Measurements from ENCODE around the gene SNX27.
"Not testable (repeated sequence)": the region's sequence is repeated elsewhere in the genome, so short reads cannot be mapped to it uniquely, and the experiment has no call there.

SNX27 gene

DNA sequence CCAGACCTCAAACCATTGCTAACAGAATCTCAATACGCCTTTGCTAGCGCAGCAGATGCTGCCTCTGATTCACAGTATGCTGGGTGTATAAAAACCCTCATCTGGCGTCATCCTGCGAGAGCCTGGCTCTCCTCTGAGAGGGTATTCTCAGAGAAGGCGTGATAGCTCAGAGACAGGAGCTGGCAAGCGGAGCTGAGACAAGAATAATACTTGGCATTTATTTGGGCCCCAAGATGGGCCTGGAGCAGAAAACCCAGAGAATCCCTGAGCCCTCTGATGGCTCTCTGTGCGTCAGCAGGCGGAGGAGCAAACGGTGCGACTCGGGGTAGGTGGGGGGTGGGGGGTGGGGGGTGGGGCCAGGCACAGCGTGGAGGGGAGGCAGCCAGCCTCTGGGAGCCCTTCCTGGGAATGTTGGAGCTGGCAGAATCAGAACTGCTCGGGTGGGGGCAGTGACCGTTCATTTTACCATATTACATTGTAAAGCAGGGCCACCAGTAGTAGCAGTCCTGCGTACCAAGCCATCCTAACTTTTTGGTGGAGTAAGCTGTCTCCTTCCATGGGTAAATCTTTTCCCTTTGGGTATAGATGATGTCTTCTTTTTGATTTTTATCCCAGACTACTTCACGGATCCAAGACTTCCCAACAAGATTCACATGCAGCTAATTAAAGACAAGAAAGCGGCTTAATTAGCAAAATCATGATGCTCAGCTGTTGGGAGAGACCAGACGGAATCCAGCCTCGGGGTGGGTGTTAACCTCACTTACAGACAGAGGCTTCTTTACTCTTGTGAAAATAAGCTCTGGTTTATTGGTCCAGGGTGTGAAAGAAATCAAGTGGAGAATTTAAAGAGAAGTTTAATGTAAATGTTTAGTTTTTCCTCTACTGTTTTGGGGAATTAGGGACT lies 116.6 kb downstream of the SNX27 start:
- no peaks in the 10 kb centered on the region for H3K9me3 ChIP-seq
- H3K36me3 ChIP-seq, result no peaks in the 10 kb centered on the region
- TF ChIP-seq, protein P1, sequence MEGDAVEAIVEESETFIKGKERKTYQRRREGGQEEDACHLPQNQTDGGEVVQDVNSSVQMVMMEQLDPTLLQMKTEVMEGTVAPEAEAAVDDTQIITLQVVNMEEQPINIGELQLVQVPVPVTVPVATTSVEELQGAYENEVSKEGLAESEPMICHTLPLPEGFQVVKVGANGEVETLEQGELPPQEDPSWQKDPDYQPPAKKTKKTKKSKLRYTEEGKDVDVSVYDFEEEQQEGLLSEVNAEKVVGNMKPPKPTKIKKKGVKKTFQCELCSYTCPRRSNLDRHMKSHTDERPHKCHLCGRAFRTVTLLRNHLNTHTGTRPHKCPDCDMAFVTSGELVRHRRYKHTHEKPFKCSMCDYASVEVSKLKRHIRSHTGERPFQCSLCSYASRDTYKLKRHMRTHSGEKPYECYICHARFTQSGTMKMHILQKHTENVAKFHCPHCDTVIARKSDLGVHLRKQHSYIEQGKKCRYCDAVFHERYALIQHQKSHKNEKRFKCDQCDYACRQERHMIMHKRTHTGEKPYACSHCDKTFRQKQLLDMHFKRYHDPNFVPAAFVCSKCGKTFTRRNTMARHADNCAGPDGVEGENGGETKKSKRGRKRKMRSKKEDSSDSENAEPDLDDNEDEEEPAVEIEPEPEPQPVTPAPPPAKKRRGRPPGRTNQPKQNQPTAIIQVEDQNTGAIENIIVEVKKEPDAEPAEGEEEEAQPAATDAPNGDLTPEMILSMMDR (IDR thresholded peaks at IDR 0.05), result no peak
- peak overlapping the region; percentile 55 to 60 for H3K27ac ChIP-seq
- DNase-seq, result no peak
- peak overlapping the region; percentile 32 to 46 for H3K4me3 ChIP-seq
- intact Hi-C loops (cut with DNase I; ENCODE audit: low total_unique reads), result no loop called here
- peaks cover 0 to 16% (median 9%) of the 10 kb centered on the region in 4 donors for H3K4me1 ChIP-seq
- peaks cover 0 to 7% of the 10 kb centered on the region in 2 donors for H3K27me3 ChIP-seq

DNA sequence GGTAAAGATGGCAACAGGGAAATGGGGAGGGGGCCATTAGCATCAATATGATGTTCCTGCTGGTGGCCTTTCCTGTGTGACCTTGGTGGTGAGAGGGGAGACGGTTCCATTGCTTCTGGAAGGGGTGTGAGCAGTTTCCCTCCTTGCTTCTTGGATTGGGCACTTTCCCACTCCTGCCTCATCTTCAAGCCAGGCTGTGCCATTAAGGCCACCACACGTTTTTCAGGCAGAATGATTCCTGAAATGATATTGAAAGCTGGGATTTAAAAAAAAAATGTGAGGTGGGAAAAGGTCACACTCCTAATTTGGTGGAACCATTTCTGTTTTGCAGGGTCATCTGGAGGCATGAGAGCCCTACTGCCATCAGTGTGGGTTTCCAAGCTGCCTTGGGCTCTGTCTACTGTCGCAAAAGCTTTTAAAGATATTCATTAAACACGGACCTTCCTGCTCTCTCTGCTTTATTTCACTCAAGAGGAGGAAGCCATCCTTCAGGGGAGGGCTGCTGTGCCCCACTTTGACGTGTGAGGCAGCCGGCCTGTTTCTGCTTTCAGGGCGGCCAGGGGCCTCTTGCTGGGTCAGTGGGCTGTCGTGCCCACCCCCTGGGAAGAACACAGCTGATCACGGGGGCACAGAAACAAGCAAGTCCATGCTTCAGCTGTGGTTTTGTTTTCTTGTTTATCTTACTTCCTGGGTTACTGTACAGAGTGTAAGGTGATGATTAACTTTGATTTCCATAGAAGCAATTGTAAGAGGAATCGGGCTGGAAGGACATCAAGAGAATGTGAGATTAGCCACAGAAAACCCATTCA lies 117.5 kb downstream of the SNX27 start:
- peaks cover 0 to 16% (median 9%) of the 10 kb centered on the region in 4 donors for H3K4me1 ChIP-seq
- H3K4me3 ChIP-seq, result no peak overlapping the region

DNA sequence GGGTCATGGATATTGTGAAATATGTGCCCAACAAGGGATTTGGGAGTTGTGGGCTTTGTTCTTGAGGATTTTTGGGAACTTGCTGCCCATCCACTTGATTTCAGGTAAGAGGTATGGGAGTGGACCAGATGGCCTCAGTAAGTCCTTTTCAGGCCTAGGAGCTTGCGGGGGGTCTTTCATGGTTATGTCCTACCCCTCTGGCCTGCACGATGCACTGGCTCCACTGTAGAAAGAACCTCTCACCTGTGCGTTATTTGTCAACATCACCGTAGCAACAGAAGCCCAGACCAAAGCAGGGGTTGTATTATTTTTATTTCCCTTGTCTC lies 118.1 kb downstream of the SNX27 start:
- Histone ChIP-seq H3K9me3 (no peaks in the 10 kb centered on the region), H3K36me3 (no peaks in the 10 kb centered on the region), H3K27ac (no peak overlapping the region), H3K4me3 (no peak overlapping the region), H3K27me3 (peaks cover 0 to 7% of the 10 kb centered on the region in 2 donors), H3K4me1 (peaks cover 0 to 16% (median 10%) of the 10 kb centered on the region in 4 donors)
- TF ChIP-seq, protein P1 (IDR thresholded peaks at IDR 0.05), result no peak
- intact Hi-C loops (cut with DNase I; ENCODE audit: low total_unique reads), result loop anchor here (5.0 to 10.0 kb wide), 2 partner anchors 193 to 285 kb away; no protein-coding TSS in a partner anchor
- DNase-seq, result no peak

More for the DNA sequence above, 117.5 kb downstream of the SNX27 start:
- H3K27ac ChIP-seq, result no peak overlapping the region
- TF ChIP-seq, protein P1 (IDR thresholded peaks at IDR 0.05), result no peak
- H3K36me3 ChIP-seq, result no peaks in the 10 kb centered on the region
- intact Hi-C loops (cut with DNase I; ENCODE audit: low total_unique reads), result no loop called here
- no peak for DNase-seq
- H3K27me3 ChIP-seq, result peaks cover 0 to 7% of the 10 kb centered on the region in 2 donors
- H3K9me3 ChIP-seq, result no peaks in the 10 kb centered on the region

DNA sequence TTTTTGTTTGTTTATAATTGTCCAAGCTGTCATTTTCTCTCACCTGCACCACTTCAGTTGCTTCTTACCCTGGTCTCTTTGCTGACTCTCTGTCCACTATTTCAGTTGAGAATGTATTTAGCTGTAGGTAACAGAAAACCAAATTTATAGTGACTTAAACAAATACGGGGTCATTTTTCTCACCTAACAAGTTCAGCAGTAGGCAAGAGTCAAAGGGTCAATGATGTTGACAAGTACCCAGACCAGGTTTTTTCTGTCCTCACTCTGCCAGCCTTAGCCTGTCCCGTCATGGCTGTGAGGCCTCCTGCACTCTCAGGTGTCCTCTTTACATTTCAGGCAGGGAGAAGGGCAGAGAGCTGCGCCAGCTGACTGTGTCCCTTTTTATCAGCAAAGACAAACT lies 121.3 kb downstream of the SNX27 start:
- no peak overlapping the region for H3K27ac ChIP-seq
- H3K27me3 ChIP-seq, result no peaks in the 10 kb centered on the region
- H3K4me1 ChIP-seq, result peaks cover 0 to 15% (median 8%) of the 10 kb centered on the region in 4 donors
- no peaks in the 10 kb centered on the region for H3K36me3 ChIP-seq
- TF ChIP-seq, protein P1 (IDR thresholded peaks at IDR 0.05), result no peak
- no peak for DNase-seq
- H3K4me3 ChIP-seq, result no peak overlapping the region
- intact Hi-C loops (cut with DNase I; ENCODE audit: low total_unique reads), result loop anchor here (5.0 to 10.0 kb wide), 2 partner anchors 196 to 288 kb away; no protein-coding TSS in a partner anchor
- no peaks in the 10 kb centered on the region for H3K9me3 ChIP-seq

DNA sequence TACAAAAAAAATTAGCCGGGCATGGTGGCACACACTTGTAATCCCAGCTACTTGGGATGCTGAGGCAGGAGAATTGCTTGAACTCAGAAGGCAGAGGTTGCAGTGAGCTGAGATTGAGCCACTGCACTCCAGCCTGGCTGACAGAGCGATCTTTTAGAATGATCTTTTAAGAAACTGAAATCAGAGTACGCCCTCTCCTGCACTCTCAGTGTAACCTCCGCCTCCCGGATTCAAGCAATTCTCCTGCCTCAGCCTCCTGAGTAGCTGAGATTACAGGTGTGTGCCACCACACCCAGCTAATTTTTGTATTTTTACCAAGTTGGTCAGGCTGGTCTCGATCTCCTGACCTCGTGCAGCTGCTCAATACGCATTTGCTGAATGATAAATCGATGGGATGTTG lies 122.1 kb downstream of the SNX27 start:
- DNase-seq, H3K4me3 ChIP-seq, H3K27ac ChIP-seq, H3K36me3 ChIP-seq, H3K4me1 ChIP-seq, H3K27me3 ChIP-seq, H3K9me3 ChIP-seq: not testable (repeated sequence)
- intact Hi-C loops (cut with DNase I; ENCODE audit: low total_unique reads), result loop anchor here (5.0 to 10.0 kb wide), 2 partner anchors 197 to 289 kb away; no protein-coding TSS in a partner anchor
